HL-60 (cell line): Measurements from ENCODE around the gene PLPPR5.

Source experiments
- DNase-seq, 2 experiments: peaks; one replicate each; pipeline ENCODE4 v3.0.0-alpha.2; 2010 to 2020; ENCODE audit warnings: low read depth in 1 of 2, low spot score in 1 of 2
- H3K27ac ChIP-seq: fragments of 250-450 bp; sonication (Bioruptor Pico); replicated peaks from 2 replicates; pipeline ENCODE4 v1.5.1; 2020; ENCODE audit warnings: mild to moderate bottlenecking, moderate library complexity
- H3K27me3 ChIP-seq: fragments of 250-450 bp; sonication (Bioruptor Pico); 2 replicates; pipeline ENCODE4 v1.5.1; 2021; ENCODE audit warnings: mild to moderate bottlenecking, moderate library complexity; ENCODE audit not compliant: insufficient read depth, poor library complexity, severe bottlenecking
- H3K4me3 ChIP-seq: replicated peaks from 2 replicates; pipeline ENCODE4 v1.5.1; 2011; ENCODE audit warnings: mild to moderate bottlenecking, control low read depth, low read length; ENCODE audit not compliant: insufficient read depth
- GABPA ChIP-seq: IDR thresholded peaks from 2 replicates; pipeline ENCODE4 v1.6.1; 2012; ENCODE audit warnings: low read depth
- POLR2AphosphoS5 ChIP-seq: IDR thresholded peaks from 2 replicates; pipeline ENCODE4 v1.6.1; 2012; ENCODE audit warnings: low read depth
- SPI1 ChIP-seq: IDR thresholded peaks from 2 replicates; pipeline ENCODE4 v1.6.1; 2012; ENCODE audit warnings: low read depth, mild to moderate bottlenecking, borderline replicate concordance
- TF ChIP-seq, protein P1 (sequence below): IDR thresholded peaks from one replicate; pipeline ENCODE4 v1.5.1; 2011; ENCODE audit warnings: low read length, control low read depth, inconsistent platforms; ENCODE audit not compliant: insufficient read depth
- TF ChIP-seq, protein P2 (sequence below): IDR thresholded peaks from 2 replicates; pipeline ENCODE4 v1.6.1; 2012; ENCODE audit warnings: low read depth; ENCODE audit not compliant: insufficient replicate concordance

Gene PLPPR5

DNA sequence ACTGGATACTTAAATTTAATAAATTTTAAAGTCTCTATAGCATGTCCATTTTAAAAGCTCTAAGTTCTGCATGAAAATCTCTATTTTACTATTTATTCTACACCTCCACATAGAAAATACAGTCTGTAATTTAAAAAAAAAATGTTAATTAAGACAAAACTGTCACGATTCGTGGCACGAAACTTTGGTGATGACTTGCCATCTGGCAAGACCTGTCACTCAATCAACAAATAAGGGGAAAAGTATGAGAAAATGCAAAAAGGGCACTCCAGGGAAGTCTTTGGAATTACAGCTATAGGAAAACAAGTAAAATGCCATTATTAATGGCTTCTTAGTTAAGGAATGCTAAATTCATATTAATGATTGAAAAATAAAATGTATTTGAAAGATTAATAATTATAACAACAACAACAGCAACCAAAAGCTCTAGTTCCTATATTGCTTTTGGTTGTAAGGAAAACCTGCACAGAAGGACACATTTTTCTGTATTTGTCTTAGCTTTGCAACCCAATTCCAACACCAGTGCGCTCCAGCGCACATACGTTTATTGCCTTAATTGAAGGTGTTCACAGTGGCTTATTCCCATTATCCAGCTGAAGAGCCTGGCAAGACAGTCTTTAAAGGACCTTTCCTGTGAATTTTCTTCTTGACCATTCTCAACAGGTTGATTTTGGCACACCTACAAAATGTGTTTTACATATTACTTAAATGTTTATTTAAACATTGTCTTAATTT is 107.8 kb downstream of the PLPPR5 start:
- Histone ChIP-seq H3K27me3 (no peaks in the 10 kb centered on the region), H3K27ac (no peak overlapping the region), H3K4me3 (no peak overlapping the region)
- TF ChIP-seq, protein P1, sequence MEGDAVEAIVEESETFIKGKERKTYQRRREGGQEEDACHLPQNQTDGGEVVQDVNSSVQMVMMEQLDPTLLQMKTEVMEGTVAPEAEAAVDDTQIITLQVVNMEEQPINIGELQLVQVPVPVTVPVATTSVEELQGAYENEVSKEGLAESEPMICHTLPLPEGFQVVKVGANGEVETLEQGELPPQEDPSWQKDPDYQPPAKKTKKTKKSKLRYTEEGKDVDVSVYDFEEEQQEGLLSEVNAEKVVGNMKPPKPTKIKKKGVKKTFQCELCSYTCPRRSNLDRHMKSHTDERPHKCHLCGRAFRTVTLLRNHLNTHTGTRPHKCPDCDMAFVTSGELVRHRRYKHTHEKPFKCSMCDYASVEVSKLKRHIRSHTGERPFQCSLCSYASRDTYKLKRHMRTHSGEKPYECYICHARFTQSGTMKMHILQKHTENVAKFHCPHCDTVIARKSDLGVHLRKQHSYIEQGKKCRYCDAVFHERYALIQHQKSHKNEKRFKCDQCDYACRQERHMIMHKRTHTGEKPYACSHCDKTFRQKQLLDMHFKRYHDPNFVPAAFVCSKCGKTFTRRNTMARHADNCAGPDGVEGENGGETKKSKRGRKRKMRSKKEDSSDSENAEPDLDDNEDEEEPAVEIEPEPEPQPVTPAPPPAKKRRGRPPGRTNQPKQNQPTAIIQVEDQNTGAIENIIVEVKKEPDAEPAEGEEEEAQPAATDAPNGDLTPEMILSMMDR = no peak
- TF ChIP-seq, protein P2, sequence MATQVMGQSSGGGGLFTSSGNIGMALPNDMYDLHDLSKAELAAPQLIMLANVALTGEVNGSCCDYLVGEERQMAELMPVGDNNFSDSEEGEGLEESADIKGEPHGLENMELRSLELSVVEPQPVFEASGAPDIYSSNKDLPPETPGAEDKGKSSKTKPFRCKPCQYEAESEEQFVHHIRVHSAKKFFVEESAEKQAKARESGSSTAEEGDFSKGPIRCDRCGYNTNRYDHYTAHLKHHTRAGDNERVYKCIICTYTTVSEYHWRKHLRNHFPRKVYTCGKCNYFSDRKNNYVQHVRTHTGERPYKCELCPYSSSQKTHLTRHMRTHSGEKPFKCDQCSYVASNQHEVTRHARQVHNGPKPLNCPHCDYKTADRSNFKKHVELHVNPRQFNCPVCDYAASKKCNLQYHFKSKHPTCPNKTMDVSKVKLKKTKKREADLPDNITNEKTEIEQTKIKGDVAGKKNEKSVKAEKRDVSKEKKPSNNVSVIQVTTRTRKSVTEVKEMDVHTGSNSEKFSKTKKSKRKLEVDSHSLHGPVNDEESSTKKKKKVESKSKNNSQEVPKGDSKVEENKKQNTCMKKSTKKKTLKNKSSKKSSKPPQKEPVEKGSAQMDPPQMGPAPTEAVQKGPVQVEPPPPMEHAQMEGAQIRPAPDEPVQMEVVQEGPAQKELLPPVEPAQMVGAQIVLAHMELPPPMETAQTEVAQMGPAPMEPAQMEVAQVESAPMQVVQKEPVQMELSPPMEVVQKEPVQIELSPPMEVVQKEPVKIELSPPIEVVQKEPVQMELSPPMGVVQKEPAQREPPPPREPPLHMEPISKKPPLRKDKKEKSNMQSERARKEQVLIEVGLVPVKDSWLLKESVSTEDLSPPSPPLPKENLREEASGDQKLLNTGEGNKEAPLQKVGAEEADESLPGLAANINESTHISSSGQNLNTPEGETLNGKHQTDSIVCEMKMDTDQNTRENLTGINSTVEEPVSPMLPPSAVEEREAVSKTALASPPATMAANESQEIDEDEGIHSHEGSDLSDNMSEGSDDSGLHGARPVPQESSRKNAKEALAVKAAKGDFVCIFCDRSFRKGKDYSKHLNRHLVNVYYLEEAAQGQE = no peak
- no peak for TF ChIP-seq POLR2AphosphoS5
- no peak for TF ChIP-seq GABPA
- no peak for TF ChIP-seq SPI1
- DNase-seq = no peak

DNA sequence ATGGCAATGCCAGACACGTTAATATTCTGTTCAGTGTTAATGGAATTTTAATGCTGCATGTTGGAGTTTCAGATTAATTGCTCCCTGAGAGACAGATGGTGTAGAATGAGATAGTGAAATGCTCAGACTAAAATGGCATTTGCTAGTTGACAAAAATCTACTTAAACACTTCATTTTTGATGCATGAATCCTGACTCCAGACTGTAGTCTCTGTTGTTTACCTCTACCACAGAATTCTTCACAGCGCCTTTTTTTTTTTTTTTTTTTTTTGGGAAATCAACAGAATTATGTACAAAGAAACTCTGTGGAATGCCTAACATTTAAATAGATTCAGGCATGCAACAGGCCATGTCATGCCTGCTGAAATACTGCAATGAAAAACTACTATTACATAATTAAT is 111.3 kb downstream of the PLPPR5 start:
- no peak for TF ChIP-seq SPI1
- TF ChIP-seq, protein P1 = no peak
- no peak for TF ChIP-seq GABPA
- no peak for TF ChIP-seq POLR2AphosphoS5
- TF ChIP-seq, protein P2 = no peak

DNA sequence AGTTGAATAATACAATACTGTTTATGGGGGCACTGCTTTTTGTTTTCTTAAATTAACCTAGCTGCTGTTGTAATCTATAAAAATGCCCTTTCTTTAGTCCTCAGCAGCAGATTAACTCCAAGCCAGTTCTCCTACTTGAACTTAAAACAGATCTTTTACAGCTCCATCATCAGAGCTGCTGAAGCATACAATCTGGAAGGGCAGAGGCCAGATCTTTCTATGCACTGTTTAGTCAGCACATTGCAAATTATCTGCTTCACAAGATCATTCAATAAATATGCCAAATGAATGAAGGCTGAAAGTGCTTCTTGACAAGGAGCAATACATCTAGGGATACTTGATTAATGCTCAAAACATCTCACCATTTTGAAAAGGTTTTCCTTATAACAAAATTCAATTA is 115.8 kb downstream of the PLPPR5 start:
- no peak for DNase-seq

More for the DNA sequence above, 111.3 kb downstream of the PLPPR5 start:
- Histone ChIP-seq H3K4me3 (no peak overlapping the region), H3K27me3 (no peaks in the 10 kb centered on the region), H3K27ac (no peak overlapping the region)
- DNase-seq = no peak

More for the DNA sequence above, 115.8 kb downstream of the PLPPR5 start:
- TF ChIP-seq SPI1 (no peak), GABPA (no peak), POLR2AphosphoS5 (no peak)
- TF ChIP-seq, protein P1 = no peak
- TF ChIP-seq, protein P2 = no peak
- Histone ChIP-seq H3K4me3 (no peak overlapping the region), H3K27ac (no peak overlapping the region), H3K27me3 (no peaks in the 10 kb centered on the region)
